Stimulated activated CD4-positive, alpha-beta T cell treated with anti-CD3 and anti-CD28 coated beads, Interleukin-4, amount 100 ng/mL, for 4 hours (primary cell): ENCODE data around the gene SP100.
"Not testable (repeated sequence)": the region's sequence is repeated elsewhere in the genome, so short reads cannot be mapped to it uniquely, and the experiment has no call there.

ENCODE experiments used
- DNase-seq, 2 experiments: peaks; one replicate each; pipeline ENCODE4 v3.0.0-alpha.2; 2020

SP100 gene

GRCh38 chr2:230416061-230416721 is at the start of gene SP100:
TSS of gene SP100 (plus strand) at chr2:230416201. CDS start at chr2:230416297, 96 bp downstream.
- DNase-seq = peak; percentile 60 to 85

- no peak for DNase-seq
These were observed 33.9 kb upstream of the SP100 start for GRCh38 chr2:230382108-230382507.

DNA sequence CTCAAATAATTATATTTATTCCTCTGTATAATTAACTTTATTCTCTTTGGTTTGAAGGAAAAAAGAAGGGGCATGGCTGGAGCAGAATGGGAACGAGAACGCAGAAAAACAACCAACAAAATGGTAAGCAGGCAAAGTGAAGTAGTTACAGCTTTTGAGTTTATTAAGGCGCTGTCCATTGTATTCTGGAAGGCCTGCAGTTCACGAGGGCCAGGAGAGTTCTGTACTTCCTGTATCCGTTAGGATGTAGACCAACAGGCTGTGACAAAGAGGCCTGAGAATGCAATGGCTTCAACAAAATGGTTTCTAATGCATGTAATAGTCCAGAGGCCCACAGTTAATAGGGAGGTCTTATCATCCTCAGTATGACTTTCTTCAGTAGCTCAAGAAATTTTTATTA is 32.5 kb upstream of the SP100 start:
- DNase-seq = no peak

- no peak for DNase-seq
These were observed 31.0 kb upstream of the SP100 start for GRCh38 chr2:230384986-230385385.

DNA sequence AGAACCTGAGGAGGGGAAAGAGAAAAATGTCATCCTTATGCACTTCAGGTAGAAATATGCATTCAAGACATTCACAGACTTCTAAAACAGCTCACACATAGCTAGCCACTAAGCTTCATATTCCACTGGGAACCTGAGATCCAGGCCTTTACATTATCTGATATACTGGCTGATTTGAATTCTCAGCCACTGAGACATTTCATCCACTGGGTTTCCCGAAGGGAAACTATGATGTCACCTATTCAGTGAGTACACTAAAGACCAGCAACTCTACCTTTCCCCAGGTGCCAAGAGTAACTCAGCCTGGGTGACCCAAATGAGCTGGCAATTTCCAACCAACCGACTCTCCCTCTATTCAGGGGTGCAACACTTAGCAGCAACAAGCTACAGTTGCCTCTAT is 21.7 kb upstream of the SP100 start:
- no peak for DNase-seq

DNA sequence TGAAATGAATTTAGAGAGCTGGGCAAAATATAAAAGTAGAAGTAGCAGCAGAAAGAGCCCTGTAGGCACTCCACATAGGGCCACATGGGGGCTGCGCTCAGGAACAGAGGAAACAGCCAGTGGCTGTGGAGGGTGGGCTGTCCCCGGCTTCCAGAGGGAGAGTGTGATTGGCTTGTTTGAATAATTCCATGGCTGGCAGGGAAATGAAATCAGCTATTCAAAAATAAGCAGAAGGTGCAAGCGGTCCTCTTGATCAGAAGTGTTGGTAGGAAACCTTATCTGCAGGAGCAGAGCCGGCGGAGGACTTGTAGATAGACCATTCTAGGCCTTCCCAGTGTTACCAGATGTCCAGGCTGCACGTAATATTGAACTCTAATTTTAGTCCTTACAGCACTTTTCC is 17.3 kb upstream of the SP100 start:
- not testable (repeated sequence) for DNase-seq

- DNase-seq = no peak
These were observed 16.0 kb upstream of the SP100 start for GRCh38 chr2:230400041-230400440.

GRCh38 chr2:230400454-230400853 is 15.5 kb upstream of the SP100 start:
- DNase-seq = no peak

DNA sequence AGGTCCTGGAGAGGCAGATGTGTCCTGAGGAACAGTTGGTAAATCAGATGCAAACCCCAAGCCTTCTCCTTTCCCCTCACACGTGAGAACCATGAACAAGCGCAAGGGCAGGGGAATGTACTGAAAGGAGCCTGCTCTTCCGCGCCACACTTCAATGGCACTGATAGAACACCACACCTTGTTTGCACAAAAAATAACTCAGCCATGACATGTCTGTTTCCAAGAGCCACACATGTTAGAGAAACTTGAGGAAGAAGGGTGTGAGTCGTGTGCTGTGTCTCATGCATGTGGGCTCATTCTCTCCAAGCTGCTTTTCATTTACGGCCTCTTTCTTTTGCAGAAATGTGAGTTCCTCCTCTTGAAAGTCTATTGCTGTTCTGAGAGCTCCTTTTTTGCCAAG is 15.0 kb upstream of the SP100 start:
- not testable (repeated sequence) for DNase-seq

GRCh38 chr2:230403746-230404145 is 12.3 kb upstream of the SP100 start:
- no peak for DNase-seq

- DNase-seq = no peak
These were observed 10.2 kb upstream of the SP100 start for GRCh38 chr2:230405824-230406223.

DNA sequence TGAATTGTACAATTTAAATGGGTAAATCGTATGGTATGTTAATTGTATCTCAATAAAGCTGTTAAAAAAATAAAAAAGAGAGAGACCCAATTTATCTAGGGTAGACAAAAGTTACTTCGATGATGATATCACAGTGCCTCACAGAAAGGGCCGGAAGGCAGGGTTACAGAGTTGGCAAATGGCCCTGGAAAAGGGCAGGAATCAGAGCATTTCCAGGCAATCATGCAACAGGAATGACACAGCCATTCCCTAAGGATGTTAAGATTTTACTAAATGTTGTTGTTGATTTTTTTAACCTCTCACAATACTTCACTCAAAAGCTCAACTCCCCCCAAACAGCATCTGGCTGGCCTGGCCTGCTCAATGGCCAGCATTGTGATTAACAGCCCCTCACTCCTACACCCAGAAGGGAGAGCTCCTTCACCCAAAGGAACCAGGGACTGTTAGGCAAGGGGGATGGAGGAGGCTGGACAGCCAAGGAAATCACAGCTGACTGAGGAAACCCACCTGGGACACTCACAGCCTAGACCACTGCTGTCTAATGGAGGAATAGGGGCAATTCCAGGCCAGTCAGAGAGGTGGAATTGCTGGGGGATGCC is 7.7 kb upstream of the SP100 start:
- no peak for DNase-seq

GRCh38 chr2:230409316-230409715 is 6.7 kb upstream of the SP100 start:
- DNase-seq = not testable (repeated sequence)

DNA sequence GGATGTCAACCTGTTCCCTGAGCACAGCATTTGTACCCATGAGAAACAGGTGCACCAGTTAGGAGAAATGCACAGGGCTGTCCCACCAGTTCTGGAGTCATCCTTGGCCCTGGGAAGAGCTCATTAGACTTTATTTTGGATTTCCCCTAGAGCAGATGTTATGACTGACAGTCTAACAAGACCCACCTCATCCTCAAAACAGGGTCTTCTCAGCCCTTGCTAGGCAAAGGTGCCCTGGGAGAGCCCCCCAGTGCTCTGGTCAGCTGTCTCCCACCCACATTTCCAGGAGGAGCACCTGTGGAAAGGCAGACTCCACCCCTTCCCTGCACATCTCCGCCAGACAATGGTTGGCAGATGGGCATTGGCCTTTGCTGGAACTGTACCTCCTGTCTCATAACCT is 5.7 kb upstream of the SP100 start:
- no peak for DNase-seq

GRCh38 chr2:230410861-230411569 is 5.0 kb upstream of the SP100 start:
- DNase-seq = no peak

DNA sequence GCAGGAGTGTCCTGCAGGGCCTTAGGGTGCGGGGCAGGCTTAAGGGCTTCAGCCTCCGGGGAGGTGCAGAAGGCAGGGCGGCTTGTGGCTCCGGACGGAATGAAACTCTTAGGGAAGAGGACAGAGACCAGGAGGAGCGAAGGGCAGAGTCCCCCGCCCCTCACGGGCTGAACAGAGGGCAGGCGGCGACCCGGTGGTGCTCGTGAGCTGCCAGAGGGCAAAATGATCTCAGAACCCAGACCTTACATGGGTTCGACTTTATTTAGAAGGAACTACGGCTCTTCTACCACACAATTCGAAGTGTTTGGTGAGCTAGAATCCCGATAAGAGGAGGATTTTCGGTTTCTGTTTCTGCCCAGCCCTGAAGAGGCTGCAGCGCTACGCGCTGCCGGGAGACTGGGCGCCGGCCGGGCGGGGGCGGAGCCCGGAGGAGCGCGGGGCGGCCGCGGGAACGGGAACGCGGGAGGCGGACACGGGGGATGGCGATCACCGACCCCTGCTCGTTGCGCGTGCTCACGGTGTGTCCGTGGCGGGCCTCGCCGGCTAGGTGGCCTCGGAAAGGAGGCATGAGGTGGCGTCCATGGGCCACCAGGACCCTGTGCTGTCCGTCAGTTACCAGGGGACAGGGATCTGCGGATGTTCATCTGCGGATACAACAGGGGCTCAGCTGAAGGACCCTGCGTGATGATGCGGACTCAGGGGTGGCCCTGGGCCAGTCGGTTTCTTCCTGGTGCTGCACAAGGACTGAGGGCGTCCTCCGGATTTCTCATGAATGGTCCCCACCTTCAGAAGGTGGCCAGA is 4.2 kb upstream of the SP100 start:
- DNase-seq = peak; percentile 43 to 52

DNA sequence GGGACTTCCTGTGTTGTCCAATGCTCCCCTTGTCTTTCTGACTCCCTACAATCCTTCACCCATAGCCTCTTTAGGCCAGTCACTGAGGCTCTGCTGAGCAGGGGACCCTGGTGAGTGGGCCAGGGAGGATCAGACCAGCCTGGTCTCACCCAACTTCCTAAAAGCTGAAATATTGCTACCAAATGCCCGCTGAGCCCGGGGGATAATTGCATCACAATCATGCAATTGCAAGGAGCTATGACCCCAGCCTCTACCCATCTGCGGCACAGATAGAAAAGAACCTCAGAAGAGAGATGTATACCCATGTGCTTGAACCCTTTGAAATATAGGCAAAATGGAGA is 3.7 kb upstream of the SP100 start:
- no peak for DNase-seq

- no peak for DNase-seq
These were observed 3.2 kb upstream of the SP100 start for GRCh38 chr2:230412846-230413245.

GRCh38 chr2:230413479-230413878 is 2.5 kb upstream of the SP100 start:
- DNase-seq = no peak

DNA sequence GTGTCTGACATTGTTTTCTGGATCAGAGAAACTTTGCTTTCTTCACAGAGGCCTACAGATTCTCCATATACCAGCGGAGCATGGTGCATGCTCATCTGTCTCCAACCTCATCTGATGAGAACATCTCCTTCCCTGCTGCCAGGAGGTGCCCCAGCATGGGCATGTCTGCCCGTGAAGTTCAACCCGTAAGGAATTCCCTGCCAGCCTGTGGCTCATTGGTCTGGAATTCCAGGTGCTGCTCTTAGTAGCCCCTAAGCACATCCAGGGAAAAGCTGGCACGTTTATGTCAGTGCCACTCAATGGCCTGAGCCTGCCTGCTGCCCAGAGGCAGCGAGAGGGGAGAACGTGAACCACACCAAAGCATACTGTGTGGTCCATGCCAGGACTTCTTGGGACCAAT is 1.7 kb upstream of the SP100 start:
- DNase-seq = no peak

DNA sequence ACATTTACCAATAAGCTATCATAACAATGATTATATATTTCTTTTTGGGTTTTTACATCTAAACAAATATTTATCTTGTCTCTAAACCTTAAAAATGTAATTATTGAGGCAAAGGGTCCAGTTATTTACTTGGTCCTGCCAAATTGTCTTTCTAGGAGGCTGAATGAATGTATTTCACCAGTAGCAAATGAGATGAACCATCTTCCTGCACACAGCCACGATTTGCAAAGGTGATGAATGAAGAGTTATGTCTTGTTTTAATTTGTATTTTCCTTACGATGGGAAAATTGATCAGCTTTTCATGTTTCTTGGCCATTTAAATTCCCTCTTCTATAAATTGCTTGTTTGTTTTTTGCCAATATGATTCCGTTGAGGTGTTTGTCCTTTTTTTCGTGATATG is 1.4 kb downstream of the SP100 start:
- no peak for DNase-seq

DNA sequence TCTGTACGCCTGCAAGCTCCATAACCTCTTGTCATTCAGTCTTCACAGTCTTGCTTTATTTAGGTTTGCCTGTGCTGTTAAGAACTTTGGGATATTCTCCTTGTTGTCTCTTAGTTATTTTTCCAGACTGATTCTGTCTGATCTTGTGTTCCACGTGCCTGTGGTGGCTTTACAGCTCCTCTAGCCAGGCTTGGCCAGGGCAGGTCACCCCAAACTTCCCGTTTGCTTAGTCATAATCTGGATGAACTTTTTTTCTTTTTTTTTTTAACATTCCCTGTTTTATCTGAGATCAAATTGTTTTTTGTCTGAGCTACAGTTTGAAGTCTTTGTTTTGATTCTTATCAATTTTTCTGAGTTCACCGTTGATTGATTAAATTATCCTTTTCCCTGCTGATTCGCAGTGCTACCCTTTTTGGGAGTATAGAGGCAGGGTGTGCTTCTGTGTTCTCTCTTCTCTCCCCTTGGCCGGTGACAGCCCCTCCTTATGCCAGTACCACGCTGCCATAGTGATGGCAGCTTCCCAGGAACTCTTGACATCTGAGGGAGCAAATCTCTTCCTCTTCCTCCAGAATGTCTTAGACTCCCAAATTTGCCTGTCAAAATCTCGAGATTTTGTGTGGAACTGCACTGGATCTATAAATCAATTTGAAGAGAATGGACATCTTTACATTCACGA is 2.5 kb downstream of the SP100 start:
- no peak for DNase-seq

DNA sequence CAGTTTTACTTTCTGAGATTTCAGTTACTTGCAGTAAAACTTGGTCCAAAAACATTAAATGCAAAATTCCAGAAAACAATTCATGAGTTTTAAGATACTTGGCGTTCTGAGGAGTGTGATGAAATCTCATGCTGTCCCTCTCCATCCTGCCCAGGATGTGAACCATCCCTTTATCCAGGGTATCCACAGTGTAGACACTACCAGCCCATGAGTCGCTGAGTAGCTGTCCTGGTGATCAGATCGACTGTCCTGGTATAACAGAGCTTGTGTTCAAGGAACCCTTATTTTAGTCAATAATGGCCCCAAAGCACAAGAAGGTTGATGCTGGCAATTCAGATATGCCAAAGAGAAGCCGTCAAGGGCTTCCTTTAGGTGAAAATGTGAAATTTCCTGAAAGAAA is 3.2 kb downstream of the SP100 start:
- DNase-seq = no peak
